BLaER1 treated with 17β-estradiol and CSF1 and Interleukin-3, amounts not matched to agents 10 nM and 100 nM (cell line): ENCODE measurements around the gene LTV1.

Experiments
- H3K27ac ChIP-seq, 11 experiments: shearing (Covaris generic); formaldehyde crosslinking; 2 replicates each; pipeline ENCODE4 v1.8.1; 2022
- H3K27me3 ChIP-seq, 11 experiments: shearing (Covaris generic); formaldehyde crosslinking; 2 replicates each; pipeline ENCODE4 v1.8.1; 2022
- H3K36me3 ChIP-seq, 11 experiments: shearing (Covaris generic); formaldehyde crosslinking; 2 replicates each; pipeline ENCODE4 v1.8.1; 2022
- H3K4me1 ChIP-seq, 10 experiments: shearing (Covaris generic); formaldehyde crosslinking; 2 replicates each; pipeline ENCODE4 v1.8.1; 2022
- H3K4me2 ChIP-seq, 11 experiments: shearing (Covaris generic); formaldehyde crosslinking; 2 replicates each; pipeline ENCODE4 v1.8.1; 2022
- H3K4me3 ChIP-seq, 10 experiments: shearing (Covaris generic); formaldehyde crosslinking; 2 replicates each; pipeline ENCODE4 v1.8.1; 2022
- H3K9ac ChIP-seq, 11 experiments: shearing (Covaris generic); formaldehyde crosslinking; 2 replicates each; pipeline ENCODE4 v1.8.1; 2022
- H3K9me3 ChIP-seq, 11 experiments: shearing (Covaris generic); formaldehyde crosslinking; replicated peaks in 1 of 11; 2 replicates each; pipeline ENCODE4 v1.8.1; 2022
- H4K20me1 ChIP-seq, 11 experiments: shearing (Covaris generic); formaldehyde crosslinking; 2 replicates each; pipeline ENCODE4 v1.8.1; 2022
- Cebpa-rat ChIP-seq, 11 experiments: shearing (Covaris generic); IDR thresholded peaks; 2 replicates each; pipeline ENCODE4 v1.8.1; 2022

The LTV1 gene

DNA sequence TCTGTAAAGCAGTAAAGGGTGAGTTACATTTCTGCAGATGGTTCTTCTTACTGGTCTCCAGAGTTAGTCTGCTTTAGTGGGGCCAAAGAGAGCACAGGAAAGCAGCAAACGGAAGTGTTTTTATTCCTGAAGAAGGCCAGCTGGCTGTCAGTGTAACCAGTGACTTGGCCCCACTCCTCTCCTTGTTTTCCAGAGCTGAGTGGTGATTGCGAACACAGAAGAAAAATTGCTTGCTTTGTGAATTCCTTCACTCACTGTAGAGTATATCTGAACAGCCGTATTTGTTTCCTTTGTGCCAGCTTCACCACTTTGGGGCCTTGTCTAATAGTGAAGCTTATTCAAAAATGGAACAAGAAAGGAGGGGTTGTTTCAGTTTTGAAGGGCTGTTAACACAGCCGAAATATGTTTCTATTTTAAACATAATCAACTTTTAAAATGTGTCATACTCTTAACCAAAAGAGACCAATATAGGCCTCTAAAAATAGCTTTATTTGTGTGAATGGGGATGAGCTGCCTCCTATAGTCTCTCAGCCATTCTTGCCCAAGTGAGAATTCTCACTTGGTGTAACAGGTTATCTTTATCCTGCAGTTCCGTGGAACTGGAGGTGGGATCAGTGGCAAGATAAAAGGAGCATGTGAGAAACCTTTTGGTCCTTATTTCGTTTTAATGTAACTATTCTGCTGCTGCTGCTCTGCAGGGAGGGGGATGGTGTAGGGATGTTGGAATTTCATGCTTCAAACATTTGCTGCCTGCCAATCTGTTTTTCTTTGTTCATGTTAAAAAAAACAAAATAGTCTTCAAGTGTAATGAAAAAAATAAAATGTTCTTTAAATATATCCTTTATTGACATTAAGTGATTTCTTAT is 59.0 kb downstream of the LTV1 start:
- no peaks in the 10 kb centered on the region for H3K9me3 ChIP-seq
- no peaks in the 10 kb centered on the region for H3K27me3 ChIP-seq
- H3K36me3 ChIP-seq, result no peaks in the 10 kb centered on the region
- no peaks in the 10 kb centered on the region for H4K20me1 ChIP-seq
- peaks cover 0 to 14% (median 10%) of the 10 kb centered on the region in 10 experiments; a peak in 8 of 20 replicates for H3K4me1 ChIP-seq
- H3K4me2 ChIP-seq, result peak overlapping the region in 9 of 11 experiments; percentile 0 to 42 (median 27); a peak in 11 of 22 replicates
- no peak overlapping the region for H3K9ac ChIP-seq
- no peak overlapping the region for H3K27ac ChIP-seq
- H3K4me3 ChIP-seq, result no peak overlapping the region
- no peak for TF ChIP-seq Cebpa-rat (IDR thresholded peaks at IDR 0.05)

DNA sequence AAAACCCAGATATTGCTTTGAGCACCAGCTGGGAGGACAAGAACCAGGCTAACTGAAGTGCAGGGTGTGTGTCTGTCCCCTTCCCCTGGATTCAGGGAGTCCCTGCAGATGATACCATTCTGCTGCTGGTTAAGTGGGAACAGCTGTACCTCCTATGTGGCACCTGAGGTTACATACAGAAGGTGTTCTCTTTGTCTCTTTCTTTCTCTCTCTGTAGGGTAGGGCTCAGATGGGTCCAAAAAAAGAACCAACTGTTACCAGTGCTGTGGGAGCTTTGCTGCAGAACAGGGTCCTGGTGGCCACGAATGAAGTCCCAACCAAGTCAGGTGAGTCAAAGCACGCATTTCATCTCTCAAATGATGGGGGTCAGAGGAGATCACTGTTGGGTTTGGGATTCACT is 59.7 kb downstream of the LTV1 start:
- Histone ChIP-seq H3K4me2 (peak overlapping the region in 3 of 11 experiments; percentile 18 to 41 (median 30); a peak in 4 of 22 replicates), H4K20me1 (no peaks in the 10 kb centered on the region), H3K4me3 (no peak overlapping the region), H3K27ac (no peak overlapping the region), H3K9me3 (peaks cover 0 to 1% (median 0%) of the 10 kb centered on the region in 11 experiments; a peak in 2 of 22 replicates), H3K27me3 (no peaks in the 10 kb centered on the region), H3K4me1 (peaks cover 0 to 14% (median 10%) of the 10 kb centered on the region in 10 experiments; a peak in 8 of 20 replicates), H3K36me3 (no peaks in the 10 kb centered on the region), H3K9ac (no peak overlapping the region)
- TF ChIP-seq Cebpa-rat (IDR thresholded peaks at IDR 0.05), result no peak

DNA sequence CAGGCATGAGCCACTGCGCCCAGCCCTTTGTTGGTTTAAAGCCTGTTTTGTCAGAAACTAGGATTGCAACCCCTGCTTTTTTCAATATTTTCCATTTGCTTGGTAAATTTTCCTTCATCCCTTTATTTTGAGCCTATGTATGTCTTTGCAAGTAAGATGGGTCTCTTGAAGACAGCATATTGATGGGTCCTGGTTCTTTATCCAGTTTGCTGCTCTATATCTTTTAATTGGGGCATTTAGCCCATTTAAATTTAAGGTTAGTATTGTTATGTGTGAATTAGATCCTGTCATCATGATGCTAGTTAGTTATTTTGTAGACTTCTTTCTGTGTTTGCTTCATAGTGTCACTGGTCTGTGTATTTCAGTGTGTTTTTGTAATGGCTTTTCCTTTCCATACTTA is 67.9 kb downstream of the LTV1 start:
- Histone ChIP-seq H3K27ac (no peak overlapping the region), H3K9ac (no peak overlapping the region), H3K36me3 (no peaks in the 10 kb centered on the region), H4K20me1 (no peaks in the 10 kb centered on the region), H3K27me3 (no peaks in the 10 kb centered on the region), H3K4me3 (no peak overlapping the region), H3K9me3 (peaks cover 28 to 54% (median 41%) of the 10 kb centered on the region in 11 experiments), H3K4me2 (no peak overlapping the region), H3K4me1 (no peaks in the 10 kb centered on the region)
- no peak for TF ChIP-seq Cebpa-rat (IDR thresholded peaks at IDR 0.05)

DNA sequence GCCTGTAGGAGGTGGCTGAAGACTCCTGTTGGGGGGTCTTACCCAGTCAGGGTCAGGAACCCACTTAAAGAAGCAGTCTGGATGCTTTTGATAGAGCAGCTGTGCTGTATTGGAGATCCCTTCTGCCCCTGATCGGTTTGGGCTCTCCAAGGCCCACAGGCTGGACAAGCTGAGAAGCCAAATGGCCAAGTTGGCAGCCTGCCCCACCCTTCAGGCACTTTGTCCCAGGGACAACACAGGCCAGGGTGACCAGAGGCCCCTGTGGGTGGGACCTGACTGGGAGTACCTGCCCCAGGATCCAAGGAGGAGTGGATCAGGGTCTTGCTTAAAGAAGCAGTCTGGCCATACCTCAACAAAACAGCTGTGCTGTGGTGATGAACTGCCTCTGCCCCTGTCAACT is 69.5 kb downstream of the LTV1 start:
- no peak for TF ChIP-seq Cebpa-rat (IDR thresholded peaks at IDR 0.05)
- Histone ChIP-seq H3K9ac (no peak overlapping the region), H3K9me3 (peaks cover 38 to 68% (median 54%) of the 10 kb centered on the region in 11 experiments), H3K4me3 (no peak overlapping the region), H3K36me3 (no peaks in the 10 kb centered on the region), H3K27me3 (no peaks in the 10 kb centered on the region), H3K4me2 (no peak overlapping the region), H4K20me1 (no peaks in the 10 kb centered on the region), H3K27ac (no peak overlapping the region), H3K4me1 (no peaks in the 10 kb centered on the region)
